Esophagus squamous epithelium (tissue), 5 donors: ENCODE measurements around the gene PCDHA8. TPM values are rescaled to one million over a fixed set of nuclear protein-coding genes. Genes with fewer than 3 reads are reported as not detected.
"Not testable (repeated sequence)": the region's sequence is repeated elsewhere in the genome, so short reads cannot be mapped to it uniquely, and the experiment has no call there.

Source experiments
- DNase-seq: peaks from one replicate; lab custom pipeline; 2025; lab: John Stamatoyannopoulos, UW
- H3K27ac ChIP-seq, 4 donors: fragments of 200-600 bp; sonication (generic); one replicate each; pipeline ENCODE4 v1.5.1; 2016 to 2019; ENCODE audit warnings: mild to moderate bottlenecking in 1 of 4
- H3K27me3 ChIP-seq, 4 donors: fragments of 200-600 bp; sonication (generic); 1 replicate in 3 of 4; 2 replicates in 1 of 4; pipeline versions ENCODE4 v1.5.1 to v1.6.0; 2017 to 2021; ENCODE audit warnings: antibody characterized with exemption in 1 of 4
- H3K36me3 ChIP-seq, 3 donors: fragments of 200-600 bp; sonication (generic); one replicate each; pipeline ENCODE4 v1.5.1; 2016 to 2019
- H3K4me1 ChIP-seq, 3 donors: fragments of 200-600 bp; sonication (generic); one replicate each; pipeline ENCODE4 v1.5.1; 2017 to 2019
- H3K4me3 ChIP-seq, 4 donors: fragments of 200-600 bp; sonication (generic); 1 replicate in 3 of 4; 2 replicates in 1 of 4; pipeline ENCODE4 v1.5.1; 2016 to 2019; ENCODE audit warnings: mild to moderate bottlenecking in 2 of 4, moderate library complexity in 1 of 4
- H3K9me3 ChIP-seq, 3 donors: fragments of 200-600 bp; sonication (generic); one replicate each; pipeline ENCODE4 v1.5.1; 2016 to 2019
- CTCF ChIP-seq, 6 experiments: fragments of 450-650 bp in 4 of 6; fragments of 200-600 bp in 2 of 6; sonication (generic) in 2 of 6; IDR thresholded peaks; one replicate each; pipeline ENCODE4 v1.5.1; 2016 to 2019; ENCODE audit warnings: antibody characterized with exemption in 6 of 6, mild to moderate bottlenecking in 4 of 6, moderate library complexity in 4 of 6
- POLR2A ChIP-seq, 4 donors: fragments of 450-650 bp; IDR thresholded peaks; one replicate each; pipeline ENCODE4 v1.6.1; 2017; ENCODE audit warnings: antibody characterized with exemption in 4 of 4, mild to moderate bottlenecking in 4 of 4, moderate library complexity in 3 of 4
- WGBS, 2 donors: methylation state at CpG; one replicate each; pipeline ENCODE4 v1.1.5; 2018; 5-methylcytosine and 5-hydroxymethylcytosine counted together
- intact Hi-C: fragments of 100-400 bp; cut with DNase I; formaldehyde crosslinking; loops from one replicate; pipeline ENCODE4 v1.15.0; 2022
- total RNA-seq, 4 donors: library from RNA; depleted of rRNA; stranded (reverse); fragments of >200 nt; gene quantifications; one replicate each; pipeline ENCODE4 v1.1.0, GENCODE V29; 2016
- donor health status: DM: yes; HTN: yes; CAD: no.

The PCDHA8 gene
- total RNA-seq: under 1 TPM in 1 of 4 donors, not detected in 3; 0.19 TPM

GRCh38 chr5:140840978-140841962 lies at the start of gene PCDHA8:
PCDHA8 (plus strand) TSS chr5:140841187; CDS start chr5:140841322, 135 bp downstream.
- intact Hi-C loops: no loop called here
- no peaks in the 10 kb centered on the region for H3K36me3 ChIP-seq
- H3K9me3 ChIP-seq: peaks cover 0 to 42% (median 20%) of the 10 kb centered on the region in 3 donors
- TF ChIP-seq POLR2A (IDR thresholded peaks at IDR 0.05): no peak
- no peak for TF ChIP-seq CTCF (IDR thresholded peaks at IDR 0.05)
- no peaks in the 10 kb centered on the region for H3K4me1 ChIP-seq
- no peak within 1 kb of the TSS for H3K4me3 ChIP-seq
- peaks cover 0 to 19% (median 0%) of the 10 kb centered on the region in 4 donors for H3K27me3 ChIP-seq
- WGBS, 2 donors: 30 to 34% methylated on average over 18 to 40 of the region's 47 CpGs
- no peak for DNase-seq
- no peak within 1 kb of the TSS for H3K27ac ChIP-seq

DNA sequence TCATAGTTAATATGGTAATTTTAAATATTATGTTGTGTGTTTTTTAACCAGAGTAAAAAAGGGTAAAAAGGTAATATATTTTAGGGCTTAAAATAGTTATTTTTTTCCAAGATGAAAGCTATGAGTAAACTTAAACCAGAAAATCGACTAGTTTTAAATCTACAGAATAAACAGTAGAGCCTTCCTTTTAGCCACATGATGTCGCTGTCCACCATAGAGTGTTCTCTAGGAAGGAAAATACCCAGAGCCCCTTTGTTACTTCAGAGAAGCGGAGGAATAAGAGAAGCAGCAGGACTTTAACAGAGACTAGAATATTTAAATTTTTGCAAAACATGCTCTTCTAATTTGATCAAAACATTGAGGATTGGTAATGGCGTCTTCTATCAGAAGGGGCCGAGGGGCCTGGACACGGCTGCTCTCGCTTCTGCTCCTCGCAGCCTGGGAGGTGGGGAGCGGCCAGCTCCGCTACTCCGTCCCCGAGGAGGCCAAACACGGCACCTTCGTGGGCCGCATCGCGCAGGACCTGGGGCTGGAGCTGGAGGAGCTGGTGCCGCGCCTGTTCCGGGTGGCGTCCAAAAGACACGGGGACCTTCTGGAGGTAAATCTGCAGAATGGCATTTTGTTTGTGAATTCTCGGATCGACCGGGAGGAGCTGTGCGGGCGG lies 46.3 kb upstream of the PCDHA8 start, which contains the start of gene PCDHA2:
PCDHA2 (plus strand) TSS at position 258 of the 664 bp plus-strand sequence.
- Histone ChIP-seq H3K27ac (no peak within 1 kb of the TSS), H3K4me3 (peak within 1 kb of the TSS in 1 of 4 donors; percentile 28), H3K4me1 (no peaks in the 10 kb centered on the region), H3K9me3 (peaks cover 0 to 55% (median 33%) of the 10 kb centered on the region in 3 donors), H3K36me3 (no peaks in the 10 kb centered on the region), H3K27me3 (peaks cover 0 to 29% (median 0%) of the 10 kb centered on the region in 4 donors)
- no peak for DNase-seq
- 26 to 35% methylated on average over 18 to 27 of the region's 27 CpGs for WGBS, 2 donors
- intact Hi-C loops: no loop called here
- TF ChIP-seq CTCF (IDR thresholded peaks at IDR 0.05) (no peak), POLR2A (IDR thresholded peaks at IDR 0.05) (no peak)

- intact Hi-C loops: no loop called here
- Histone ChIP-seq H3K36me3 (no peaks in the 10 kb centered on the region), H3K4me1 (no peaks in the 10 kb centered on the region), H3K9me3 (peaks cover 0 to 54% (median 33%) of the 10 kb centered on the region in 3 donors), H3K4me3 (peak overlapping the region in 1 of 4 donors; percentile 28), H3K27ac (no peak overlapping the region), H3K27me3 (peaks cover 0 to 29% (median 0%) of the 10 kb centered on the region in 4 donors)
- TF ChIP-seq CTCF (IDR thresholded peaks at IDR 0.05) (no peak), POLR2A (IDR thresholded peaks at IDR 0.05) (no peak)
- WGBS, 2 donors: 29 to 39% methylated on average over 12 to 13 of the region's 15 CpGs
- DNase-seq: no peak
These were observed 45.7 kb upstream of the PCDHA8 start for GRCh38 chr5:140795259-140795641.

- H3K9me3 ChIP-seq: peaks cover 0 to 58% (median 39%) of the 10 kb centered on the region in 3 donors
These were observed 44.8 kb upstream of the PCDHA8 start for GRCh38 chr5:140796072-140796717.

GRCh38 chr5:140796718-140797095 lies 44.3 kb upstream of the PCDHA8 start:
- DNase-seq: no peak
- Histone ChIP-seq H3K4me3 (no peak overlapping the region), H3K4me1 (no peaks in the 10 kb centered on the region), H3K9me3 (peaks cover 0 to 63% (median 44%) of the 10 kb centered on the region in 3 donors), H3K27me3 (peaks cover 0 to 35% (median 0%) of the 10 kb centered on the region in 4 donors), H3K27ac (no peak overlapping the region), H3K36me3 (no peaks in the 10 kb centered on the region)
- WGBS, 2 donors: 65 to 70% methylated on average over 17 to 25 of the region's 39 CpGs
- no peak for TF ChIP-seq CTCF (IDR thresholded peaks at IDR 0.05)
- no peak for TF ChIP-seq POLR2A (IDR thresholded peaks at IDR 0.05)
- intact Hi-C loops: no loop called here

More at GRCh38 chr5:140796072-140796717, 44.8 kb upstream of the PCDHA8 start:
- DNase-seq, H3K27ac ChIP-seq, H3K4me1 ChIP-seq, intact Hi-C loops, H3K4me3 ChIP-seq, H3K36me3 ChIP-seq: not testable (repeated sequence)
- peaks cover 0 to 32% (median 0%) of the 10 kb centered on the region in 4 donors for H3K27me3 ChIP-seq
- 75 to 78% methylated on average over 27 to 38 of the region's 72 CpGs for WGBS, 2 donors
